Breast epithelium (tissue), 3 donors: ENCODE data around the gene EPC1.
"Not testable (repeated sequence)": the region's sequence is repeated elsewhere in the genome, so short reads cannot be mapped to it uniquely, and the experiment has no call there.

ENCODE experiments used
- POLR2A ChIP-seq: fragments of 450-650 bp; IDR thresholded peaks from one replicate; pipeline ENCODE4 v1.6.1; 2016; ENCODE audit warnings: antibody characterized with exemption, mild to moderate bottlenecking, moderate library complexity
- POLR2AphosphoS5 ChIP-seq, 3 donors: sonication (generic); formaldehyde crosslinking; IDR thresholded peaks; one replicate each; pipeline ENCODE4 v1.6.1; 2017; ENCODE audit warnings: antibody characterized with exemption in 3 of 3
- TF ChIP-seq, protein P1 (sequence below), 3 donors: fragments of 450-650 bp; IDR thresholded peaks; one replicate each; pipeline ENCODE4 v1.5.1; 2016 to 2017; ENCODE audit warnings: antibody characterized with exemption in 3 of 3, mild to moderate bottlenecking in 3 of 3, moderate library complexity in 3 of 3

- TF ChIP-seq, protein P1, sequence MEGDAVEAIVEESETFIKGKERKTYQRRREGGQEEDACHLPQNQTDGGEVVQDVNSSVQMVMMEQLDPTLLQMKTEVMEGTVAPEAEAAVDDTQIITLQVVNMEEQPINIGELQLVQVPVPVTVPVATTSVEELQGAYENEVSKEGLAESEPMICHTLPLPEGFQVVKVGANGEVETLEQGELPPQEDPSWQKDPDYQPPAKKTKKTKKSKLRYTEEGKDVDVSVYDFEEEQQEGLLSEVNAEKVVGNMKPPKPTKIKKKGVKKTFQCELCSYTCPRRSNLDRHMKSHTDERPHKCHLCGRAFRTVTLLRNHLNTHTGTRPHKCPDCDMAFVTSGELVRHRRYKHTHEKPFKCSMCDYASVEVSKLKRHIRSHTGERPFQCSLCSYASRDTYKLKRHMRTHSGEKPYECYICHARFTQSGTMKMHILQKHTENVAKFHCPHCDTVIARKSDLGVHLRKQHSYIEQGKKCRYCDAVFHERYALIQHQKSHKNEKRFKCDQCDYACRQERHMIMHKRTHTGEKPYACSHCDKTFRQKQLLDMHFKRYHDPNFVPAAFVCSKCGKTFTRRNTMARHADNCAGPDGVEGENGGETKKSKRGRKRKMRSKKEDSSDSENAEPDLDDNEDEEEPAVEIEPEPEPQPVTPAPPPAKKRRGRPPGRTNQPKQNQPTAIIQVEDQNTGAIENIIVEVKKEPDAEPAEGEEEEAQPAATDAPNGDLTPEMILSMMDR (IDR thresholded peaks at IDR 0.05) = not testable (repeated sequence)
- TF ChIP-seq POLR2AphosphoS5 (IDR thresholded peaks at IDR 0.05); POLR2A: not testable (repeated sequence)
Observed at GRCh38 chr10:32219156-32219555, 127.8 kb downstream of the EPC1 start.
